GM12865 (cell line): ENCODE results near the gene TTLL8.
A peak's percentile ranks its signal among the peaks of the same experiment; 100 is the strongest.

Source experiments
- DNase-seq: peaks from one replicate; pipeline ENCODE4 v3.0.0; 2010; ENCODE audit warnings: low read depth
- H3K4me3 ChIP-seq: 2 replicates; pipeline ENCODE4 v1.5.1; 2011; ENCODE audit warnings: mild to moderate bottlenecking, low read depth, low read length, control low read depth
- CTCF ChIP-seq: IDR thresholded peaks from 2 replicates; pipeline ENCODE4 v1.5.1; 2011; ENCODE audit warnings: low read length, control low read depth, low read depth, inconsistent platforms; ENCODE audit not compliant: insufficient read depth; ENCODE audit errors: missing control alignments

The TTLL8 gene

GRCh38 chr22:50057278-50058060, 629 bp downstream of the TTLL8 start:
- no peak for DNase-seq
- no peak for TF ChIP-seq CTCF
- H3K4me3 ChIP-seq = no peak overlapping the region

GRCh38 chr22:50056214-50056972, 1.7 kb downstream of the TTLL8 start:
- peak; percentile 21 for DNase-seq
- TF ChIP-seq CTCF = no peak
- no peak overlapping the region for H3K4me3 ChIP-seq

- DNase-seq = no peak
- no peak for TF ChIP-seq CTCF
- no peak overlapping the region for H3K4me3 ChIP-seq
Measured at GRCh38 chr22:50053861-50054260, 4.2 kb downstream of the TTLL8 start.

GRCh38 chr22:50051930-50052329, 6.2 kb downstream of the TTLL8 start:
- no peak for TF ChIP-seq CTCF
- H3K4me3 ChIP-seq = no peak overlapping the region
- DNase-seq = no peak

GRCh38 chr22:50049299-50050195, 8.6 kb downstream of the TTLL8 start:
- no peak for DNase-seq

GRCh38 chr22:50048836-50049235, 9.3 kb downstream of the TTLL8 start:
- no peak overlapping the region for H3K4me3 ChIP-seq
- no peak for DNase-seq
- no peak for TF ChIP-seq CTCF

More at GRCh38 chr22:50049299-50050195, 8.6 kb downstream of the TTLL8 start:
- no peak overlapping the region for H3K4me3 ChIP-seq
- no peak for TF ChIP-seq CTCF
